Neural progenitor cell (in vitro differentiated cells): Measurements from ENCODE around the gene FAM177B. TPM values are rescaled to one million over a fixed set of nuclear protein-coding genes. Genes with fewer than 3 reads are reported as not detected.
A peak's percentile ranks its signal among the peaks of the same experiment; 100 is the strongest.

Experiments used
- DNase-seq: peaks from one replicate; pipeline ENCODE4 v3.0.0-alpha.2; 2016; ENCODE audit warnings: low spot score
- H2AFZ ChIP-seq: fragments of 200-600 bp; sonication (generic); replicated peaks from 2 replicates; pipeline ENCODE4 v1.6.1; 2016; ENCODE audit warnings: antibody characterized with exemption
- H3F3A ChIP-seq: fragments of 200-600 bp; sonication (generic); 2 replicates; pipeline ENCODE4 v1.6.1; 2016; ENCODE audit warnings: antibody characterized with exemption, low read depth
- H3K27ac ChIP-seq: fragments of 200-600 bp; sonication (generic); 2 replicates; pipeline ENCODE4 v1.5.1; 2016; ENCODE audit warnings: mild to moderate bottlenecking
- H3K27me3 ChIP-seq: fragments of 200-600 bp; sonication (generic); 2 replicates; pipeline ENCODE4 v1.6.1; 2016; ENCODE audit warnings: mild to moderate bottlenecking, moderate library complexity
- H3K36me3 ChIP-seq: fragments of 200-600 bp; sonication (generic); 2 replicates; pipeline ENCODE4 v1.5.1; 2016
- H3K4me1 ChIP-seq: fragments of 200-600 bp; sonication (generic); 2 replicates; pipeline ENCODE4 v1.6.1; 2016; ENCODE audit warnings: mixed run types
- H3K4me2 ChIP-seq: fragments of 200-600 bp; sonication (generic); 2 replicates; pipeline ENCODE4 v1.6.1; 2016
- H3K4me3 ChIP-seq: fragments of 200-600 bp; sonication (generic); 2 replicates; pipeline ENCODE4 v1.5.1; 2016
- H3K79me2 ChIP-seq: fragments of 200-600 bp; sonication (generic); 2 replicates; pipeline ENCODE4 v1.6.1; 2016; ENCODE audit warnings: low read depth
- H3K9ac ChIP-seq: fragments of 200-600 bp; sonication (generic); 2 replicates; pipeline ENCODE4 v1.6.1; 2016
- H3K9me3 ChIP-seq: fragments of 200-600 bp; sonication (generic); 2 replicates; pipeline ENCODE4 v1.5.1; 2016; ENCODE audit warnings: low read depth
- H4K20me1 ChIP-seq: fragments of 200-600 bp; sonication (generic); 2 replicates; pipeline ENCODE4 v1.6.1; 2016; ENCODE audit warnings: low read depth
- H3K27ac Mint-ChIP-seq: 3 replicates; pipeline ENCODE4 v1.8.0; 2021; ENCODE audit warnings: mixed read lengths
- H3K27me3 Mint-ChIP-seq: 2 replicates; pipeline ENCODE4 v1.8.0; 2022; ENCODE audit warnings: low read depth, mild to moderate bottlenecking, inconsistent platforms, moderate library complexity, mixed read lengths; ENCODE audit not compliant: insufficient read depth
- H3K36me3 Mint-ChIP-seq: 3 replicates; pipeline ENCODE4 v1.8.0; 2021; ENCODE audit warnings: mixed read lengths
- H3K4me1 Mint-ChIP-seq: 3 replicates; pipeline ENCODE4 v1.8.0; 2021; ENCODE audit warnings: mixed read lengths
- H3K4me3 Mint-ChIP-seq: 3 replicates; pipeline ENCODE4 v1.8.0; 2021; ENCODE audit warnings: mild to moderate bottlenecking, moderate library complexity, mixed read lengths
- H3K9me3 Mint-ChIP-seq: 3 replicates; pipeline ENCODE4 v1.8.0; 2020; ENCODE audit warnings: mixed read lengths
- EZH2 ChIP-seq: fragments of 200-600 bp; sonication (generic); IDR thresholded peaks from 2 replicates; pipeline ENCODE4 v1.6.1; 2017; ENCODE audit warnings: antibody characterized with exemption, mild to moderate bottlenecking, moderate library complexity
- EZH2phosphoT487 ChIP-seq: fragments of 200-600 bp; sonication (generic); IDR thresholded peaks from 2 replicates; pipeline ENCODE4 v1.6.1; 2017; ENCODE audit warnings: antibody characterized with exemption
- total RNA-seq: library from RNA; depleted of rRNA; stranded (reverse); fragments of >200 nt; gene quantifications from 2 replicates; pipeline ENCODE4 v1.2.3, GENCODE V29; 2015; ENCODE audit warnings: low replicate concordance
- TF ChIP-seq, protein P1 (sequence below): fragments of 200-600 bp; sonication (generic); IDR thresholded peaks from 2 replicates; pipeline ENCODE4 v1.5.1; 2017; ENCODE audit warnings: antibody characterized with exemption, mild to moderate bottlenecking

Gene FAM177B
- total RNA-seq, 1 donor from 2014 or later = not detected

DNA sequence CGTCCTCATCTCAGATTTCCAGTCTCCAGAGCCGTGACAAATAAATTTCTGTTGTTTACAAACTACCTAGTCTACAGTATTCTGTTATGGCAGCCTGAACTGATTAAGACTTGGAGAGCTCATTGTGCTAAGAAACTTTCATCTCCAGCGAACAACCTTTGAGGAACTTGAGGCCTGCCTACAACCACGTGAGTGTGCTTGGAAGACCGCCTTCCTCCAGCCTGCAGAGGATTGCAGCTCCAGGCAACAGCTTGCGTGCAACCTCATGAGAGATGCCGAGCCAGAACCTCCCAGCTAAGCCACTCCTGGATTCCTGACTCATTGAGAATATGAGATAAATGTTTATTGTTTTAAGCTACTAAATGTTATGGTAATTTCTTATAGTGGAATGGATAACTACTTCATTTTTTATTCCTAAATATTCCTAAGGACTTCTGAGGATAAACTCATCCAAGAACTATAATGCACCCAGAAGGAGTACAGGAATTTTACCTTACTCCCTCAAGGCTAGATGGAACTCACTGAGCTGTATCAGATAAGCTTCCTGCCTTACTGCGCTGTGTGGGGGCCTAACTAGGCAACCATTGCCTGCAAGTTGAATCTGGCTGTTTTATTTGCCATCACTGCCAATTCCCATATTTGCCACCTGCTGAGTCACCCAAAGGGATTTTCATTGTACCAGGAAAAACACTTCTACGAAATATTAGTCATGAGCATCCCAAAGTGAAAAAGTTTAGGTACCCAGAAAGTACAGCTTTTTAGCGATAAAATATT is 17.6 kb downstream of the FAM177B start:
- Histone ChIP-seq H3K9ac (no peak overlapping the region), H2AFZ (no peak overlapping the region), H3F3A (no peaks in the 10 kb centered on the region), H4K20me1 (no peaks in the 10 kb centered on the region), H3K4me2 (no peak overlapping the region), H3K4me3 (no peak overlapping the region), H3K4me1 (peaks cover 8% of the 10 kb centered on the region), H3K9me3 (no peaks in the 10 kb centered on the region), H3K36me3 (no peaks in the 10 kb centered on the region), H3K79me2 (no peaks in the 10 kb centered on the region), H3K27ac (no peak overlapping the region), H3K27me3 (no peaks in the 10 kb centered on the region)
- no peaks in the 10 kb centered on the region for H3K9me3 Mint-ChIP-seq
- TF ChIP-seq EZH2phosphoT487 = no peak
- TF ChIP-seq EZH2 = no peak
- TF ChIP-seq, protein P1, sequence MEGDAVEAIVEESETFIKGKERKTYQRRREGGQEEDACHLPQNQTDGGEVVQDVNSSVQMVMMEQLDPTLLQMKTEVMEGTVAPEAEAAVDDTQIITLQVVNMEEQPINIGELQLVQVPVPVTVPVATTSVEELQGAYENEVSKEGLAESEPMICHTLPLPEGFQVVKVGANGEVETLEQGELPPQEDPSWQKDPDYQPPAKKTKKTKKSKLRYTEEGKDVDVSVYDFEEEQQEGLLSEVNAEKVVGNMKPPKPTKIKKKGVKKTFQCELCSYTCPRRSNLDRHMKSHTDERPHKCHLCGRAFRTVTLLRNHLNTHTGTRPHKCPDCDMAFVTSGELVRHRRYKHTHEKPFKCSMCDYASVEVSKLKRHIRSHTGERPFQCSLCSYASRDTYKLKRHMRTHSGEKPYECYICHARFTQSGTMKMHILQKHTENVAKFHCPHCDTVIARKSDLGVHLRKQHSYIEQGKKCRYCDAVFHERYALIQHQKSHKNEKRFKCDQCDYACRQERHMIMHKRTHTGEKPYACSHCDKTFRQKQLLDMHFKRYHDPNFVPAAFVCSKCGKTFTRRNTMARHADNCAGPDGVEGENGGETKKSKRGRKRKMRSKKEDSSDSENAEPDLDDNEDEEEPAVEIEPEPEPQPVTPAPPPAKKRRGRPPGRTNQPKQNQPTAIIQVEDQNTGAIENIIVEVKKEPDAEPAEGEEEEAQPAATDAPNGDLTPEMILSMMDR = no peak
- H3K4me1 Mint-ChIP-seq = peaks cover 10% of the 10 kb centered on the region
- no peak overlapping the region for H3K27ac Mint-ChIP-seq
- no peak for DNase-seq
- no peaks in the 10 kb centered on the region for H3K36me3 Mint-ChIP-seq
- H3K4me3 Mint-ChIP-seq = no peak overlapping the region
- H3K27me3 Mint-ChIP-seq = peaks cover 5% of the 10 kb centered on the region

DNA sequence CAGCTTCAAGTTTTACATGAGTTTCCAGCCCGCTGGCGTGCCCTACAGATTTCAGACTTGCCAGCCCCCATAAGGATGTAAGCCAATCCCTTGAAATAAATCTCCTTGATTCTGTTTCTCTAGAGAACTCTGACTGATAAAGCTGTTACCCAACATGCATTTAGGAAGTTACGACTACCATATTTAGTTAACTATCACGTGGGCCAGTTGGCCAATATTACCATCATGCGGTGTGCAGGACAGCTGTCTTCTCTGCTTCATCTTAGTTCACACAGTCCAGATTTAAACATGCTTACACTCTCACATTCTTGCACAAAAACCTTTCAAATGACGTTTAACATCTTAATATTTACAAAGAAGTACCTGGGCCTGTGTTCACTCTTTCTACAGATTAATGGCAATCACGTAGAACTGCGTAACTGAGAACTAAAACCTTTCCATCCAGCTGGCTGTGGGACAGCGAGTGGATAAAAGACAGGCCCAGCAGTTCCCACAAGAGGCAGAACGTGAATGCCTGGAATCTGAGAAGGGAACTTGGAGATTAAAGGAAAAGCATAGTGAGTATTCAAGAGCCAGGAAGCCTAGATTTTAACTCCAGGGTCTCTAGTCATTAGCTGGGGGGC is 20.8 kb downstream of the FAM177B start:
- no peaks in the 10 kb centered on the region for H3K79me2 ChIP-seq
- H3K9me3 ChIP-seq = no peaks in the 10 kb centered on the region
- no peak for TF ChIP-seq EZH2phosphoT487
- TF ChIP-seq, protein P1 = no peak
- TF ChIP-seq EZH2 = no peak
- H3K4me3 ChIP-seq = no peak overlapping the region
- H3K27me3 Mint-ChIP-seq = peaks cover 2% of the 10 kb centered on the region
- no peaks in the 10 kb centered on the region for H3K27me3 ChIP-seq
- no peaks in the 10 kb centered on the region for H4K20me1 ChIP-seq
- no peak overlapping the region for H3K27ac ChIP-seq
- H3K4me1 Mint-ChIP-seq = peaks cover 6% of the 10 kb centered on the region
- peaks cover 8% of the 10 kb centered on the region for H3K4me1 ChIP-seq
- H2AFZ ChIP-seq = no peak overlapping the region
- no peaks in the 10 kb centered on the region for H3F3A ChIP-seq
- no peak overlapping the region for H3K9ac ChIP-seq
- no peaks in the 10 kb centered on the region for H3K36me3 ChIP-seq
- H3K4me2 ChIP-seq = no peak overlapping the region
- no peak overlapping the region for H3K27ac Mint-ChIP-seq
- no peaks in the 10 kb centered on the region for H3K9me3 Mint-ChIP-seq
- DNase-seq = peak; percentile 29
- no peak overlapping the region for H3K4me3 Mint-ChIP-seq
- H3K36me3 Mint-ChIP-seq = no peaks in the 10 kb centered on the region

DNA sequence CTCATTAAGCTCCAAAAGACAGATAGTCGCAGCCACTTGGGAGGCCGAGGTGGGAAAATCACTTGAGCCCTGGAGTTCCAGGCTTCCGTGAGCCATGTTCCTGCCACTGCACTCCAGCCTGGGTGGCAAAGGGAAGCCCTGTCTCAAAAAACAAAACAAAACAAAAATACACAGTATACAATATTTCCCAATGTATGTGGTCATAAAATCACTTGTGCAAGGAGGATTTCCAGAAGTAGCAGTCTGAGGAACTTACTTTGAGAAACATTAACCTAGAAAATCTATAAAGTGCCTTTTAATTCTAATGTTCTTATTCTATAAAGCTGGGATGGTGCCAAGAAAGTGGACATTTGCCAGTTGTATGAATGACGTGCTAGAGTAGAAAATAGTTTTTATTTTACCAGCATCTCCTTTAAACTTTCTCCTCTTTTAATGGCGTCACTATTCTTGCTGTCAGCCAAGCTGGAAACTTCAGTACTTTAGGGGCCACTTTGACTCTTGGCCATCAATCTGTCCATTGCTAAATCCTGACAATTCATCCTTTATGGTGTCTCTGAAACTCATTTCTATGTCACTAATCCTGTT is 22.5 kb downstream of the FAM177B start:
- no peak for DNase-seq
- no peak overlapping the region for H3K4me3 Mint-ChIP-seq
- peaks cover 4% of the 10 kb centered on the region for H3K4me1 Mint-ChIP-seq

More for the DNA sequence above, 22.5 kb downstream of the FAM177B start:
- H4K20me1 ChIP-seq = no peaks in the 10 kb centered on the region
- H3K4me2 ChIP-seq = no peak overlapping the region
- no peaks in the 10 kb centered on the region for H3K36me3 Mint-ChIP-seq
- no peak overlapping the region for H3K4me3 ChIP-seq
- H3K9ac ChIP-seq = no peak overlapping the region
- no peaks in the 10 kb centered on the region for H3F3A ChIP-seq
- peaks cover 2% of the 10 kb centered on the region for H3K27me3 Mint-ChIP-seq
- no peak overlapping the region for H3K27ac ChIP-seq
- no peaks in the 10 kb centered on the region for H3K79me2 ChIP-seq
- TF ChIP-seq, protein P1 = no peak
- TF ChIP-seq EZH2 (no peak), EZH2phosphoT487 (no peak)
- peaks cover 8% of the 10 kb centered on the region for H3K4me1 ChIP-seq
- no peaks in the 10 kb centered on the region for H3K9me3 ChIP-seq
- H2AFZ ChIP-seq = peak overlapping the region; percentile 6
- H3K27me3 ChIP-seq = no peaks in the 10 kb centered on the region
- no peaks in the 10 kb centered on the region for H3K36me3 ChIP-seq
- H3K27ac Mint-ChIP-seq = no peak overlapping the region
- peaks cover 3% of the 10 kb centered on the region for H3K9me3 Mint-ChIP-seq
